GM18517 (cell line): Measurements from ENCODE around the gene PATE2.

Experiments used
- ATAC-seq: cut with Tn5 transposase; IDR thresholded peaks from one replicate; pipeline ENCODE4 v1.9.1; 2021; ENCODE audit warnings: mild to moderate bottlenecking, moderate library complexity; ENCODE audit not compliant: unreplicated experiment

The PATE2 gene

GRCh38 chr11:125778728-125779127 is at the start of gene PATE2:
PATE2 (minus strand) TSS chr11:125778828; CDS start chr11:125778773, 55 bp downstream.
- ATAC-seq: no peak

DNA sequence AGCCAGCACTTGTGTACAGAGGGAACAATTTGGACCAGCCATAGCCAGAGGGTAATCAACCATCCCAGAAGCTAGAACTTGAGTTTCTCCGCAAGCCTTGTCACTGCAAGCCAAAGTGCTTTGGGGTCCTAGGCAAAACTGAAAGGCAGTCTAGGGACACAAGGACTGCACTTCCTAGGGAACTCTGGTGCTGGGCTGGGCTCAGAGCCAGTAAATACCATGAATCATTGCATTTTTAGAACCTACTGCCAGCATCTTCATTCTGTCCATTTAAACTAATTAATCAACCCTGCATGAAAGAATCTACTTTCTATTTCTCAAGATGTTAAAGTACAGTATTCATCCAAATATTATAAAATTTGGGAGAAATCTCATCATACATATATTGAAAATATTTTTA is 29.3 kb upstream of the PATE2 start:
- no peak for ATAC-seq

GRCh38 chr11:125802387-125802786 is 23.8 kb upstream of the PATE2 start:
- no peak for ATAC-seq

GRCh38 chr11:125799808-125800207 is 21.2 kb upstream of the PATE2 start:
- no peak for ATAC-seq

DNA sequence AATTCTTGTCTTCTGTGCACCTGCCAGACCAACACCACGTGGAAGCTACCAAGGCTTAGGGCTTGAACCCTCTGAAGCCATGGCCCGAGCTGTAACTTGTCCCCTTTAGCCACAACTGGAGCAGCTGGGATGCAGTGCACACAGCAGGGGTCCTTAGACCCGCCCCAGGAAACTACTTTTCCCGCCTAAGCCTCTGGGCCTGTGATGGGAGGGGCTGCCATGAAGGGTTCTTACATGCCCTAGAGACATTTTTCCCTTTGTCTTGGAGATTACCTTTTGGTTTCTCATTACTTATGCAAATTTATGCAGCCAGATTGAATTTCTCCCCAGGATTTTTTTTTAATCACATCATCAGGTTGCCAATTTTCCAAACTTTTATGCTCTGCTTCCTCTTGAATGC is 19.0 kb upstream of the PATE2 start:
- ATAC-seq: no peak

DNA sequence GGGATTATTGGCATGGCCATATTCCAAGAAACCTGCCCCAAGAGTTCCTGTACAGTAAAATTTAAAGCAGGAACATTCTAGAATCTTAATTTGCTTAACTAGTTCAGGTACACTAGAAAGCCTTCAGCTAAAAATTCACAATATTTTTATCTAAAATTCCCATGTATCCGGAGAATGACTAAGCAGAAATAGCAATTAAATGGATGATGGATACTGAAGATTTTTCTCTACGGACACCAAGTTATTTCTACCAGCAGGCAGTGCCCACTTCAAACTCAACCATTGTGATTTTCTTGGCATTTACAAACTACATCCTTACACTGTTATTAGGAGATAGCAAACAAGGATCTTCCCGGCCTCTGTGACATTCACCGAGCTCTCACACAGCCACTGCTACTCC is 12.2 kb upstream of the PATE2 start:
- no peak for ATAC-seq

DNA sequence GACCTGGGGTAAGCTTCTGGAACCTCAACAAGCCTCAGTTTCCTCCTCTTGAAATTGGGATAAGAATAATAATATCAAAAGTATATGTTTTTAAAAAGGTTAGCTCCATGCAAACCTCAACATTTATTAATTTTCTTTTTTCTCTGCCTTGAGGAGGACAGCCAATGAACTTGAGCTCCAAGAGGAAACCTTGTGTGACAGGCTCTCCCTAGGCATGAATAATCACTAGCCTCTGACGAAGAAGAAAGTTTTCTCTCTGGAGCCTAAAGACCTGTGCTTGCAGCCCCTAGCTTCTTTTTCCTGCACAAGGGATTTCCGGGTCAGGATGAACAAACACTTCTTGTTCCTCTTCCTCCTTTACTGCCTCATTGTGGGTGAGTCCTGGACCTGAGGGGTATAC is 9.2 kb upstream of the PATE2 start, which contains the start of gene PATE3:
PATE3 (plus strand) TSS at position 301 of the 400 bp plus-strand sequence; CDS start at position 326, 25 bp downstream.
- no peak for ATAC-seq

- ATAC-seq: no peak
These were observed 6.0 kb upstream of the PATE2 start for GRCh38 chr11:125784678-125785077.

- no peak for ATAC-seq
These were observed 1.3 kb downstream of the PATE2 start for GRCh38 chr11:125777309-125777708.

- ATAC-seq: no peak
These were observed 5.1 kb downstream of the PATE2 start for GRCh38 chr11:125773516-125773915.

GRCh38 chr11:125772834-125773505 is 5.7 kb downstream of the PATE2 start:
- no peak for ATAC-seq

GRCh38 chr11:125770583-125770982 is 8.0 kb downstream of the PATE2 start:
- ATAC-seq: no peak

DNA sequence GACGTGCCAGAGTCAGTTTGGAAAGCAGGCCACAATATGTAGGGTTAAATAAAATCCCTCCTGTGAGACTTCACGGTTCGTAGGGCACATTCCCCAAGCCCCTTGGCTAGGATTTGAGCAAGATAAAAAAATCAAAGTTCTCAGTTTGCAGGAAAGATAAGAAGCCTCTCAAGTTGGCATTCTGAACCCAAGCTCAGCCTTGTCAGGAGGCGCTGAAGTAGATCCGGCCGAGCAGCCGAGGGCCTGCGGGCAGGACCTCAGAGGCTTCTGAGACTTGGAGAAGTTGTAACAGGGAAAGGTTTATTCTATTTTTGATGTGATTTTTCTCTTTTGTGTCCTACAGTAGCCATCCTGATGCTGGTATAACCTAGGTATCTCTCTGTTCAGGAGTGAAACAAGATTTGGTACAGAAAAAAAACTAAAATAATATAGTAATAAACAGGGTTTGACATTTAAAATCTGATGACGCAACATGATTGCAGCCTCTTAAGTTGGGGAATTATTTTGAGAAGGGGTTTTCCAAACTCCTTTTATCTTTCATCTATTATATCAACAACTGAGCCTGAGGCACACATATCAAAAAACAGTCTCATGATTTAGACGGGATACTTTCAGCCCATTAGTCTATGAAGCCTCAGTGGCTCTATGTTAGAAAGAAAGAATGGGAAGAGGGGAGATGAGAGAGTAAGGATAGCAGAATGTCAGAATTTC is 10.1 kb downstream of the PATE2 start:
- ATAC-seq: no peak

DNA sequence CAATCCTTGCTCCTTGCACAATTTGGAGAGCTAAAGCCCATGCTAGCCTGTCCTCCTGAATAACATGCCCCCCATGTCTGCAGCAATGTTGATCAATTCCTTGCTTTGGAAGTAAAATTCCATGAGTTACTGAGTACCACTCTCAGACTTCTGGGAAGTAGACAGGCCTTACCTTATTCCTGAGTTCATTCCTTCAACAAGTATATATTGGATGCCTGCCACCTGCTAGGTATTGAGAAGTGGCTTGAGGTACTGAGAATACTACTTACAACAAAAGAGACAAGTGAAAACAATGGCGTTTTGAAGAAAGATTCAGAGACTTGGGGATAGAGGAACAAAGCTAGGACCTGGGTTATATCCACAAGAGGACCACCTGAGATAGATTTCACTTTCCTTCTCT is 12.4 kb downstream of the PATE2 start:
- ATAC-seq: no peak

DNA sequence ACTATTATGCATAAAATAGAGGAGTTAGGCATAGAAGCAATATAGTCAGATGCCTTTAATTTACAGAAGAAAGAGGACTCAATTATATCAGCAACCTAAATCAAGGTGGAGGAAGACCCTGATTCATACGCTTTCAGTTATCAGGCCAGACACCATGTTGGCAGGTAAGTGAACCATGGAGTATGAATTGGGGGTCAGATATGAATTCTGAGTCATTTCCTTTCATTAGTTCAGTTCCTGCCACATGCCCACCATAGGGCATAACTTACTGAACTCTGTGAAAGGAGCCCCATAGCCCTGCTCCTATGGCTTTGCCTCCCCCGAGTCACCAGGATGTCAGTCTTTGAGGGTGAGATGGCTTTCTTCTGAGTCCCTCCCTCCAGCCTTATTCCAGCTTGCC is 15.1 kb downstream of the PATE2 start:
- ATAC-seq: no peak

- ATAC-seq: no peak
These were observed 16.2 kb downstream of the PATE2 start for GRCh38 chr11:125762445-125762844.

DNA sequence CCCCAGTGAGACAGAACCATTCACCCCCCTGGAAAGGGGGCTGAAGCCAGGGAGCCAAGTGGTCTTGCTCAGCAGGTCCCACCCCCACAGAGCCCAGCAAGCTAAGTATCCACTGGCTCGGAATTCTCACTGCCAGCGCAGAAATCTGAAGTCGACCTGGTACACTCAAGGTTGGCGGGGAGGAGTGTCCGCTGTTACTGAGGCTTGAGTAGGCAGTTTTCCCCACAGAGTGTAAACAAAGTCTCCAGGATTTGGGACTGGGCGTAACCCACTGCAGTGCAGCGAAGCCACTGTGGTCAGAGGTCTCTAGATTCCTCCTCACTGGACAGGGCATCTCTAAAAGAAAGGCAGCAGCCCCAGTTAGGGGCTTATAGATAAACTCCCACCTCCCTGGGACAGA is 22.6 kb downstream of the PATE2 start:
- ATAC-seq: no peak

- ATAC-seq: no peak
These were observed 28.0 kb downstream of the PATE2 start for GRCh38 chr11:125750629-125751028.

DNA sequence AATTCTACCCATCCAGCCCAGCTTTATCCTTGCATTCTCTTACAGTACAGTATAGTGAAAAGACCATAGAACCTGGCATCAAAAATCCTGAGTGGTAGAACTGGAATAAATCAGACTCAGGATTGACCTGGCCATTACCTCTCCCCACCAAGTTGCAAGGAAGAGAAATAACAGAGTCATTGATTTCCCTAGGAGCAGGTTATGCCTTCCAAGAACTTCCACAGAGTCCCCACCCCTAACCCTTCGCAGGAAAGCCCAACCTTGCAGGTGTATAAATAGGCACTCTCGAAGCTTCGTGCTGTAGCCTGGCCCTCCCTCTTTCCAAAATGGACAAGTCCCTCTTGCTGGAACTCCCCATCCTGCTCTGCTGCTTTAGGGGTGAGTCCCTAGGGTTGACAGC is 32.6 kb downstream of the PATE2 start, which contains the start of gene PATE1:
PATE1 (plus strand) TSS at position 301 of the 400 bp plus-strand sequence; CDS start at position 327, 26 bp downstream.
- no peak for ATAC-seq

DNA sequence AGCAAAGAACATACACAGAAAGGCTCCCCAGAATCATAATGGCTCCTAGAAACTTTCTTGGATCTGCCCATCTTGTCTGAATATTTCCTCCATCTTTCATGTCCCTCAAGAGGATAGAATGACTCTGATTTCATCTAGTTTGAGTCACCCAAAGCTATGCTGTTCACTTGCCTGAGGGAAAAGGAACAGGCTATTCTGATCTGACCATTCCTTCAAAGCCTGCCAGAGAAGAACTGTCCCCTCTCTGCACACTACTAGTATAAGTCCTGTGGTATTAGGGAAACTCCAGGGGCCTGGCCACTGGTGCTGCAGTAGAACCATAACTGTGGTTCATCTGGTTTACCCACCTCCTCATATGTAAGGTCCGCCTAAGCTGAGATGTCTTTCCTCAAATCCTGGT is 34.9 kb downstream of the PATE2 start:
- ATAC-seq: no peak

GRCh38 chr11:125740617-125741016 is 38.0 kb downstream of the PATE2 start:
- no peak for ATAC-seq

DNA sequence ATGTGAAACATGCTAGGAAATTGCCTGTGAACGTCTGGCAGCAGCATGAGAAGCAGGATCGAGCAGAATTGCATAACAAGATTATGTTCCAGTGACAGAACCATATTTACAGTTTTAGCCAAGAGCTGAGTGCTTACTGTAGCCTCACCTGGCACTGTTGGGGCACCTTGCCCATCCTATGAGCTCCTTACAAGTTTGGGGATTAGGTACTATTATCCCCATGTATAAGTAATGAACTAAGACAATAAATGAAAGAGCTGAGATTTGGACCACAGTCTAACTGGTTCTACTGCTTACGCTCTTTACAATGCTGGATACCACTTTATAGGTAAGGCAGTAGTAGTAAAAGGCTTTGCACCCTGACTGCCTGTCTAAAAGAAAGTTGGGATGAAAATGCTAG is 49.7 kb downstream of the PATE2 start:
- ATAC-seq: no peak
